Naive thymus-derived CD8-positive, alpha-beta T cell (primary cell): ENCODE results near the gene MAD2L1BP. TPM values are rescaled to one million over a fixed set of nuclear protein-coding genes. Genes with fewer than 3 reads are reported as not detected.
A peak's percentile ranks its signal among the peaks of the same experiment; 100 is the strongest.
"Not testable (repeated sequence)": the region's sequence is repeated elsewhere in the genome, so short reads cannot be mapped to it uniquely, and the experiment has no call there.

ENCODE experiments used
- ATAC-seq, 2 donors: fragments of 150-1000 bp; cut with Tn5 transposase in 1 of 2; sonication (Bioruptor Pico), chemical (Tn5 transposase) in 1 of 2; 1 replicate in 1 of 2; 2 replicates in 1 of 2; pipeline ENCODE4 v1.10.0; 2021; ENCODE audit warnings: mild to moderate bottlenecking in 2 of 2, moderate library complexity in 2 of 2
- POLR2A ChIA-PET: fragments of 350-600 bp; sonication (Branson Sonifier 250); formaldehyde crosslinking; loops from one replicate; lab custom pipeline; 2021; ENCODE audit warnings: antibody characterized with exemption; lab: Charles Lee
- DNase-seq, 10 donors: peaks; one replicate each; pipeline versions ENCODE4 v3.0.0 to v3.0.0-alpha.2; 2020 to 2022
- H3K27ac Mint-ChIP-seq, 10 donors: one replicate each; pipeline ENCODE4 v1.8.0; 2020 to 2022; ENCODE audit warnings: mild to moderate bottlenecking in 10 of 10, mixed read lengths in 10 of 10, moderate library complexity in 4 of 10, inconsistent platforms in 1 of 10
- H3K27me3 Mint-ChIP-seq, 5 donors: one replicate each; pipeline ENCODE4 v1.8.0; 2021 to 2022; ENCODE audit warnings: mixed read lengths in 5 of 5
- H3K36me3 Mint-ChIP-seq, 3 donors: one replicate each; pipeline ENCODE4 v1.8.0; 2020 to 2022; ENCODE audit warnings: mixed read lengths in 3 of 3, mild to moderate bottlenecking in 2 of 3, inconsistent platforms in 1 of 3
- H3K4me1 Mint-ChIP-seq, 4 donors: one replicate each; pipeline ENCODE4 v1.8.0; 2021 to 2022; ENCODE audit warnings: mixed read lengths in 4 of 4
- H3K4me3 Mint-ChIP-seq, 10 donors: one replicate each; pipeline ENCODE4 v1.8.0; 2020 to 2022; ENCODE audit warnings: mild to moderate bottlenecking in 10 of 10, mixed read lengths in 10 of 10, moderate library complexity in 6 of 10, inconsistent platforms in 1 of 10
- H3K9me3 Mint-ChIP-seq, 9 donors: one replicate each; pipeline ENCODE4 v1.8.0; 2020 to 2022; ENCODE audit warnings: mixed read lengths in 9 of 9, mild to moderate bottlenecking in 3 of 9, inconsistent platforms in 1 of 9, moderate library complexity in 1 of 9
- polyA plus RNA-seq, 3 donors: library from polyadenylated mRNA; unstranded; fragments of 300-500 nt; fragmentation: Illumina TruSeq; gene quantifications; one replicate each; pipeline ENCODE4 v1.2.3, GENCODE V29; 2021
- total RNA-seq, 8 experiments: library from RNA in 2 of 8; stranded (reverse) in 2 of 8; gene quantifications; one replicate each; pipeline ENCODE4 v1.2.3 and lab custom pipeline; 2021 to 2026

The MAD2L1BP gene
- total and polyA plus RNA-seq, 5 experiments from 2014 or later, result 12.5 to 32.9 (median 19.6) TPM

- ATAC-seq, result peak; percentile 37 to 50
- POLR2A ChIA-PET, result interaction anchor here (0.9 to 2.0 kb wide), 8 partner anchors 12 to 619 kb away, joined by 3 to 8 read pairs (median 6); partner anchors contain the start of genes HSP90AB1, RSPH9 and ZNF318
- Mint-ChIP-seq H3K9me3 (no peaks in the 10 kb centered on the region), H3K27ac (peak overlapping the region; percentile 95 to 98 (median 97)), H3K4me3 (peak overlapping the region; percentile 96 to 100 (median 99)), H3K36me3 (peaks cover 0 to 31% (median 1%) of the 10 kb centered on the region in 3 donors), H3K4me1 (peaks cover 24 to 41% (median 38%) of the 10 kb centered on the region in 4 donors), H3K27me3 (no peaks in the 10 kb centered on the region)
- peak in 8 of 10 donors; percentile 29 to 77 (median 55) for DNase-seq
These were observed 7.1 kb upstream of the MAD2L1BP start for GRCh38 chr6:43628393-43629103.

- POLR2A ChIA-PET, result interaction anchor here (0.8 to 2.0 kb wide), 14 partner anchors 11 to 618 kb away, joined by 3 to 8 read pairs (median 4); partner anchors contain the start of genes HSP90AB1, MRPS18A, POLH and RSPH9
- Mint-ChIP-seq H3K9me3 (no peaks in the 10 kb centered on the region), H3K27me3 (no peaks in the 10 kb centered on the region), H3K4me1 (peaks cover 24 to 43% (median 40%) of the 10 kb centered on the region in 4 donors), H3K27ac (peak within 1 kb of the TSS; percentile 95 to 98 (median 98)), H3K36me3 (peaks cover 0 to 26% (median 1%) of the 10 kb centered on the region in 3 donors), H3K4me3 (peak within 1 kb of the TSS; percentile 96 to 100 (median 99))
- peak; percentile 86 to 97 (median 93) for DNase-seq
- peak; percentile 88 to 89 for ATAC-seq
These were observed 6.5 kb upstream of the MAD2L1BP start, which contains the start of gene GTPBP2 for GRCh38 chr6:43629104-43629504. Gene GTPBP2, minus strand, starts transcription at chr6:43629264. Its CDS starts 102 bp downstream, at chr6:43629162.

- Mint-ChIP-seq H3K27me3 (no peaks in the 10 kb centered on the region), H3K27ac (peak overlapping the region; percentile 95 to 98 (median 98)), H3K4me1 (peaks cover 24 to 45% (median 42%) of the 10 kb centered on the region in 4 donors), H3K4me3 (peak overlapping the region; percentile 96 to 100 (median 99)), H3K36me3 (peaks cover 0 to 21% (median 0%) of the 10 kb centered on the region in 3 donors), H3K9me3 (no peaks in the 10 kb centered on the region)
- POLR2A ChIA-PET, result interaction anchor here (0.5 to 2.0 kb wide), 17 partner anchors 10 to 1415 kb away, joined by 3 to 8 read pairs (median 4); partner anchors contain the start of genes HSP90AB1, MRPS18A, POLH and POLR1C
- ATAC-seq (peak; percentile 59 to 61), DNase-seq (peak; percentile 70 to 89 (median 78))
These were observed 5.9 kb upstream of the MAD2L1BP start for GRCh38 chr6:43629505-43630300.

DNA sequence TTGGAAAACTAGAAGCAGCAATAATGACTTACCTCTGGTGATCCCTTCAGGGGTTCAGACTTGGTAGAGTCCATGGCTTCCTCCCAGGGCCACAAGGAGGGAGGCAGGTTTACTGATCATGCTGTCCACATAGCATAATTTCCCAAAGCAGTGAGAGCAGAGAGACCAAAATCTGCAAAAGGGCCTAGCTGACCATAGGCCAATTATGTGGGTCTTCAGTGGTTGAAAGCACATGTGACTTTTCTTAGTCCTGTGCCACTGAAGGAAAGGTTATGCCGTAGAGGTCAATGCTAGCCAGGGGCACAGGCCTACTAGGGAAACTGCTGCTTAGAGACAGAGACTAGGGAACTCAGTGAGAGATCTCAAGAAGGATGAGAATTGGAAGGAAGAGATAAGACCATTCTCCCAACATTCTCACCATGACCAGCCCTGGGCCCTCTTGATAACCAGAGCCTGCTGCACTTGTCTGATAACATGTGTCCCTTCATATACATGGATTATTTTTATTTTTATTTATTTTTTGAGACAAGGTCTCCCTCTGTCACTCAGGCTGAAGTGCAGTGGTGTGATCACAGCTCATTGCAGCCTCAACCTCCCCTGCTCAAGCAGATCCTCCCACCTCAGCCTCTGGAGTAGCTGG, 4.5 kb upstream of the MAD2L1BP start:
- Mint-ChIP-seq H3K27ac (peak overlapping the region in 8 of 10 donors; percentile 66 to 86 (median 78)), H3K27me3 (peaks cover 0 to 2% (median 0%) of the 10 kb centered on the region in 5 donors), H3K36me3 (peaks cover 0 to 10% (median 0%) of the 10 kb centered on the region in 3 donors), H3K4me1 (peaks cover 29 to 56% (median 53%) of the 10 kb centered on the region in 4 donors), H3K9me3 (no peaks in the 10 kb centered on the region), H3K4me3 (peak overlapping the region in 7 of 10 donors; percentile 6 to 77 (median 57))
- ATAC-seq, result no peak
- no peak for DNase-seq
- POLR2A ChIA-PET, result no interaction called here

GRCh38 chr6:43633002-43633401, 2.6 kb upstream of the MAD2L1BP start:
- POLR2A ChIA-PET, H3K27ac Mint-ChIP-seq, DNase-seq, H3K36me3 Mint-ChIP-seq, H3K9me3 Mint-ChIP-seq, H3K4me3 Mint-ChIP-seq, ATAC-seq, H3K27me3 Mint-ChIP-seq: not testable (repeated sequence)
- peaks cover 23 to 56% (median 48%) of the 10 kb centered on the region in 4 donors for H3K4me1 Mint-ChIP-seq

DNA sequence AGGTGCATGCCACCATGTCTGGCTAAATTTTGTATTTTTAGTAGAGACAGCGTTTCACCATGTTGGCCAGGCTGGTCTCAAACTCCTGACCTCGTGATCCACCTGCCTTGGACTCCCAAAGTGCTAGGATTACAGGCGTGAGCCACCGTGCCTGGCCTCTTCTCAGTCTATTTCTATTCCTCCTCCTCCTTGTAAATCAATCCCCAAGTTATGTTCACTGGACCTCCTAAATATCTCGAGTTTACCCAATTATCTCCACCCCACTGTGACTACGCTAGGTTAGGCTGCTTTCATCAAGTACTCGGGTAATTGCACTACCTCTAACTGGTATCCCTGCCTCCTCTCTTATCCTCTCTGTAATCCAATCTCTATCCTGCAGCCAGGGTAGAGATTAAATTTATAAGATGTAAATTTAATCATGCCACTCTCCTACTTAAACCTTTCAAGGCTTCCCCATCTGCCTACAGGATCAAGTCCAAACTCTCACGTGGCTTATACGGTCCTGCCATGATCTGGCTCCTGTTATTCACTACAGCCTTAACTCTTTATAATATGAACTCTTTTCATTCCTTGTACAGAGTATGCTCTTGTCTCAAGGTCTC, 837 bp upstream of the MAD2L1BP start:
- Mint-ChIP-seq H3K4me3 (peak overlapping the region; percentile 92 to 99 (median 98)), H3K4me1 (peaks cover 24 to 64% (median 51%) of the 10 kb centered on the region in 4 donors), H3K27ac (peak overlapping the region; percentile 93 to 98 (median 97)), H3K36me3 (peaks cover 0 to 27% (median 6%) of the 10 kb centered on the region in 3 donors), H3K27me3 (peaks cover 0 to 2% (median 0%) of the 10 kb centered on the region in 5 donors), H3K9me3 (no peaks in the 10 kb centered on the region)
- POLR2A ChIA-PET, result interaction anchor here (0.8 to 1.9 kb wide), 4 partner anchors 8 to 113 kb away, joined by 3 to 8 read pairs (median 4); partner anchors contain the start of genes POLH, RSPH9 and XPO5
- ATAC-seq, result no peak
- no peak for DNase-seq

DNA sequence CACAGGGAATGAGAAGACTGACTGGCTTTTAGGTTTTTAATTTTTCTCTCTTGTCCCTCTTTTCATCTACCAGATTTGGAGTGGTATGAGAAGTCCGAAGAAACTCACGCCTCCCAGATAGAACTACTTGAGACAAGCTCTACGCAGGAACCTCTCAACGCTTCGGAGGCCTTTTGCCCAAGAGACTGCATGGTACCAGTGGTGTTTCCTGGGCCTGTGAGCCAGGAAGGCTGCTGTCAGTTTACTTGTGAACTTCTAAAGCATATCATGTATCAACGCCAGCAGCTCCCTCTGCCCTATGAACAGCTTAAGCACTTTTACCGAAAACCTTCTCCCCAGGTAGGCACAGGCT, 644 bp downstream of the MAD2L1BP start:
- Mint-ChIP-seq H3K4me3 (peak overlapping the region; percentile 92 to 99 (median 98)), H3K27me3 (peaks cover 0 to 2% (median 0%) of the 10 kb centered on the region in 5 donors), H3K9me3 (no peaks in the 10 kb centered on the region), H3K36me3 (peaks cover 0 to 42% (median 12%) of the 10 kb centered on the region in 3 donors), H3K4me1 (peaks cover 27 to 61% (median 54%) of the 10 kb centered on the region in 4 donors), H3K27ac (peak overlapping the region; percentile 93 to 98 (median 97))
- DNase-seq (peak in 2 of 10 donors; percentile 28 to 29), ATAC-seq (peak; percentile 21 to 27)
- POLR2A ChIA-PET, result interaction anchor here (0.6 to 1.9 kb wide), 4 partner anchors 8 to 119 kb away, joined by 3 to 8 read pairs (median 4); partner anchors contain the start of genes POLR1C, RSPH9 and YIPF3

DNA sequence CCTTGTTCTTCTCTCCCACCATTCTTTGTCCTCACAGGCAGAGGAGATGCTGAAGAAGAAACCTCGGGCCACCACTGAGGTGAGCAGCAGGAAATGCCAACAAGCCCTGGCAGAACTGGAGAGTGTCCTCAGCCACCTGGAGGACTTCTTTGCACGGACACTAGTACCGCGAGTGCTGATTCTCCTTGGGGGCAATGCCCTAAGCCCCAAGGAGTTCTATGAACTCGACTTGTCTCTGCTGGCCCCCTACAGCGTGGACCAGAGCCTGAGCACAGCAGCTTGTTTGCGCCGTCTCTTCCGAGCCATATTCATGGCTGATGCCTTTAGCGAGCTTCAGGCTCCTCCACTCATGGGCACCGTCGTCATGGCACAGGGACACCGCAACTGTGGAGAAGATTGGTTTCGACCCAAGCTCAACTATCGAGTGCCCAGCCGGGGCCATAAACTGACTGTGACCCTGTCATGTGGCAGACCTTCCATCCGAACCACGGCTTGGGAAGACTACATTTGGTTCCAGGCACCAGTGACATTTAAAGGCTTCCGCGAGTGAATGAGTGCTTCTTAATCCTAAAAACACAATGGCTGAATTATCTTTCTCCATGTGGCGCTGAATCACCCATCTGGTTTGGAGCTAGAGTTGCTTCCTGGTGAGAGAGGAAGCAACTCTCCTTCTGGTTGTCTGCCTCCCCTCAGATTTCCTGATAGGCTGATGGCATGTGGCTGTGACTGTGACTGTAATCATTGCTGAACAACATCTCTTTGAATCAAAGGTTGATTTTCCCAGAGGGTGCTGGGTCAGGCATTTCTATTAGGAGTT, 4.6 kb downstream of the MAD2L1BP start:
- POLR2A ChIA-PET, result interaction anchor here (0.6 to 1.7 kb wide), 2 partner anchors 11 to 1222 kb away, joined by 4 to 5 read pairs; partner anchors contain the start of gene GTPBP2
- peak overlapping the region in 6 of 10 donors; percentile 22 to 81 (median 54) for H3K27ac Mint-ChIP-seq

DNA sequence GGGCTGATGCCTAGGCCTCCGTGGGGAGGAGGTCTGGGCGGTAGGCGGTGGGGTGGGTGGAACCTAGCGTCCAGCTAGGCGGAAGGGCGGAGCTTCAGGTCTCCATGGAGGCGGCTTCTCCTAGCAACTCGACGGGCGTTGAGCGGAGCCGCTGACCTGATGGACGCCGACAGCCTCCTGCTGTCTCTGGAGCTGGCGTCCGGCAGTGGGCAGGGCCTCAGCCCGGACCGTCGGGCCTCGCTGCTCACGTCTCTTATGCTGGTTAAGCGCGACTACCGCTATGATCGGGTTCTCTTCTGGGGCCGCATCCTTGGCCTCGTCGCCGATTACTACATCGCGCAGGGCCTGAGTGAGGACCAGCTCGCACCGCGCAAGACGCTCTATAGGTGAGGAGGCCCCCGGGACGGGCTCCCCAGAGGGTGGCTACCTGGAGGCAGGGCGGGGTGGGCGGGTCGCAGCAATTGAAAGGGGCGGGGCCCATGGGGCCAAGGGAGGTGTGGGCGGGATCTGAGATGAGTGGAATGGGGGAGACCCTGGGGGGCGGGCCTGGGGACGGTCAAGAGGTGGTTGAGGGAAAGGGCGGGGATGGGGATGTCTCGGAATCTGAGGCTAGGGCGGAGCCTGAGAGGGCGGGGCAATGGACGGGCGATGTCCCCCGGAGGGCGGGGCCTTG, 9.4 kb downstream of the MAD2L1BP start, which contains the start of gene RSPH9:
RSPH9 (plus strand) TSS at position 97 of the 673 bp plus-strand sequence; CDS start at position 160, 63 bp downstream.
- POLR2A ChIA-PET, result interaction anchor here (0.6 to 2.3 kb wide), 6 partner anchors 8 to 677 kb away, joined by 3 to 8 read pairs (median 4); partner anchors contain the start of genes GTPBP2 and MAD2L1BP
- Mint-ChIP-seq H3K4me3 (peak within 1 kb of the TSS; percentile 76 to 90 (median 82)), H3K9me3 (no peaks in the 10 kb centered on the region), H3K27ac (peak within 1 kb of the TSS; percentile 9 to 81 (median 65)), H3K36me3 (peaks cover 0 to 32% (median 5%) of the 10 kb centered on the region in 3 donors), H3K27me3 (no peaks in the 10 kb centered on the region), H3K4me1 (peaks cover 15 to 35% (median 22%) of the 10 kb centered on the region in 4 donors)
- DNase-seq (peak; percentile 21 to 83 (median 48)), ATAC-seq (peak; percentile 84 to 89)

More for the DNA sequence above, 4.6 kb downstream of the MAD2L1BP start:
- peak overlapping the region in 5 of 10 donors; percentile 37 to 99 (median 62) for H3K4me3 Mint-ChIP-seq
- DNase-seq (no peak), ATAC-seq (no peak)
- peaks cover 27 to 66% (median 60%) of the 10 kb centered on the region in 4 donors for H3K4me1 Mint-ChIP-seq
- H3K36me3 Mint-ChIP-seq, result peaks cover 0 to 61% (median 12%) of the 10 kb centered on the region in 3 donors
- peaks cover 0 to 2% (median 0%) of the 10 kb centered on the region in 5 donors for H3K27me3 Mint-ChIP-seq
- no peaks in the 10 kb centered on the region for H3K9me3 Mint-ChIP-seq

DNA sequence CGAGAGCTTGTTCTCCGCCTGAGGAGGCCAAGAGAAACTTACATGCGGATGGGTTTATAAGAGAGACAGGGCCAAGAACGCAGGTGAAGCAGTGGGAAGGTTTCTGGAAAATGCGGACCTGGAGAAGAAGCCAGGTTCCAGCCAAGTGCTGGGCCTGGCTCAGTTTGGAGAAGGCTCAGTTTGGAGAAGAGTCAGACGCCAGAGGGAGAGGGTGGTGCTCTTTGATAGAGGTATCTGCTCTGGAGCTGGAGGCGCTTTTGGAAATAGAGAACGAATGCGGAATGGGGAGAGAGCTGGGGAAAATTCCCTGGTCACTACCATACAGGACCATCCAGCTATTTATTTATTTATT, 9.9 kb downstream of the MAD2L1BP start:
- Mint-ChIP-seq H3K9me3 (no peaks in the 10 kb centered on the region), H3K27ac (peak overlapping the region in 8 of 10 donors; percentile 9 to 81 (median 54))
- DNase-seq, result no peak

More for the DNA sequence above, 9.9 kb downstream of the MAD2L1BP start:
- H3K27me3 Mint-ChIP-seq, result no peaks in the 10 kb centered on the region
- peaks cover 12 to 30% (median 17%) of the 10 kb centered on the region in 4 donors for H3K4me1 Mint-ChIP-seq
- no peak for ATAC-seq
- POLR2A ChIA-PET, result interaction anchor here (0.9 to 2.3 kb wide), 4 partner anchors 9 to 22 kb away, joined by 3 to 8 read pairs (median 7); partner anchors contain the start of genes GTPBP2 and MAD2L1BP
- H3K36me3 Mint-ChIP-seq, result peaks cover 0 to 26% (median under 1%) of the 10 kb centered on the region in 3 donors
- peak overlapping the region; percentile 76 to 90 (median 82) for H3K4me3 Mint-ChIP-seq
